Skeletal muscle tissue (tissue), 4 donors: Measurements from ENCODE around the gene SEMA7A. TPM values are rescaled to one million over a fixed set of nuclear protein-coding genes. Genes with fewer than 3 reads are reported as not detected.

Experiments
- H3K27ac ChIP-seq: one replicate; pipeline ENCODE4 v1.7.0; 2013; ENCODE audit warnings: mild to moderate bottlenecking, low read depth, low read length, inconsistent platforms
- H3K27me3 ChIP-seq, 3 donors: one replicate each; pipeline ENCODE4 v1.7.0; 2013; ENCODE audit warnings: low read length in 3 of 3; ENCODE audit not compliant: control insufficient read depth in 3 of 3, insufficient read depth in 3 of 3
- H3K36me3 ChIP-seq, 3 donors: one replicate each; pipeline ENCODE4 v1.7.0; 2013; ENCODE audit warnings: low read length in 3 of 3; ENCODE audit not compliant: control insufficient read depth in 3 of 3, insufficient read depth in 3 of 3
- H3K4me1 ChIP-seq, 3 donors: one replicate each; pipeline ENCODE4 v1.7.0; 2013; ENCODE audit warnings: low read length in 3 of 3, mild to moderate bottlenecking in 3 of 3; ENCODE audit not compliant: control insufficient read depth in 3 of 3, insufficient read depth in 3 of 3
- H3K4me3 ChIP-seq, 3 donors: one replicate each; pipeline ENCODE4 v1.7.0; 2013; ENCODE audit warnings: low read length in 3 of 3
- H3K9ac ChIP-seq, 3 donors: one replicate each; pipeline ENCODE4 v1.7.0; 2013; ENCODE audit warnings: low read length in 3 of 3, mild to moderate bottlenecking in 3 of 3, moderate library complexity in 2 of 3, low read depth in 1 of 3
- H3K9me3 ChIP-seq, 3 donors: one replicate each; pipeline ENCODE4 v1.7.0; 2013; ENCODE audit warnings: low read length in 3 of 3; ENCODE audit not compliant: control insufficient read depth in 3 of 3
- total RNA-seq: library from RNA; depleted of rRNA; stranded (reverse); fragments of >200 nt; gene quantifications from one replicate; pipeline ENCODE4 v1.2.3, GENCODE V29; 2014
- donor health status: Osteomylitis.

Gene SEMA7A
- total RNA-seq, 1 donor from 2014 or later, result 5.2 TPM

- H3K9me3 ChIP-seq, result no peaks in the 10 kb centered on the region
- H3K27ac ChIP-seq, result no peak overlapping the region
- H3K27me3 ChIP-seq, result no peaks in the 10 kb centered on the region
- H3K4me1 ChIP-seq, result peaks cover 0 to 8% (median 0%) of the 10 kb centered on the region in 3 donors
- peaks cover 58 to 78% (median 73%) of the 10 kb centered on the region in 3 donors for H3K36me3 ChIP-seq
- no peak overlapping the region for H3K9ac ChIP-seq
- H3K4me3 ChIP-seq, result no peak overlapping the region
These were observed 18.4 kb upstream of the SEMA7A start for GRCh38 chr15:74451861-74452835.

GRCh38 chr15:74451322-74451721, 17.6 kb upstream of the SEMA7A start:
- Histone ChIP-seq H3K27me3 (no peaks in the 10 kb centered on the region), H3K4me1 (peaks cover 0 to 8% (median 0%) of the 10 kb centered on the region in 3 donors), H3K9me3 (no peaks in the 10 kb centered on the region), H3K27ac (no peak overlapping the region), H3K36me3 (peaks cover 63 to 79% (median 73%) of the 10 kb centered on the region in 3 donors), H3K4me3 (no peak overlapping the region), H3K9ac (no peak overlapping the region)

GRCh38 chr15:74449643-74450205, 16.0 kb upstream of the SEMA7A start:
- no peak overlapping the region for H3K27ac ChIP-seq
- no peak overlapping the region for H3K9ac ChIP-seq
- H3K4me1 ChIP-seq, result peaks cover 0 to 9% (median 0%) of the 10 kb centered on the region in 3 donors
- H3K27me3 ChIP-seq, result no peaks in the 10 kb centered on the region
- peaks cover 76 to 85% (median 81%) of the 10 kb centered on the region in 3 donors for H3K36me3 ChIP-seq
- H3K4me3 ChIP-seq, result no peak overlapping the region
- H3K9me3 ChIP-seq, result no peaks in the 10 kb centered on the region

GRCh38 chr15:74449095-74449494, 15.3 kb upstream of the SEMA7A start:
- no peak overlapping the region for H3K27ac ChIP-seq
- H3K27me3 ChIP-seq, result no peaks in the 10 kb centered on the region
- H3K4me1 ChIP-seq, result peaks cover 0 to 14% (median 0%) of the 10 kb centered on the region in 3 donors
- H3K9me3 ChIP-seq, result no peaks in the 10 kb centered on the region
- H3K36me3 ChIP-seq, result peaks cover 79 to 82% (median 82%) of the 10 kb centered on the region in 3 donors
- no peak overlapping the region for H3K9ac ChIP-seq
- no peak overlapping the region for H3K4me3 ChIP-seq

GRCh38 chr15:74445816-74446763, 12.3 kb upstream of the SEMA7A start:
- no peak overlapping the region for H3K9ac ChIP-seq

GRCh38 chr15:74444106-74445062, 10.6 kb upstream of the SEMA7A start:
- Histone ChIP-seq H3K9me3 (no peaks in the 10 kb centered on the region), H3K9ac (no peak overlapping the region), H3K27ac (no peak overlapping the region), H3K36me3 (peaks cover 41 to 48% (median 48%) of the 10 kb centered on the region in 3 donors), H3K4me1 (peaks cover 3 to 29% (median 23%) of the 10 kb centered on the region in 3 donors), H3K4me3 (no peak overlapping the region), H3K27me3 (no peaks in the 10 kb centered on the region)

More at GRCh38 chr15:74445816-74446763, 12.3 kb upstream of the SEMA7A start:
- Histone ChIP-seq H3K4me1 (peaks cover 3 to 26% (median 19%) of the 10 kb centered on the region in 3 donors), H3K36me3 (peaks cover 58 to 63% (median 61%) of the 10 kb centered on the region in 3 donors), H3K27me3 (no peaks in the 10 kb centered on the region), H3K4me3 (no peak overlapping the region), H3K9me3 (no peaks in the 10 kb centered on the region), H3K27ac (no peak overlapping the region)

- Histone ChIP-seq H3K36me3 (peaks cover 30 to 37% (median 37%) of the 10 kb centered on the region in 3 donors), H3K27me3 (no peaks in the 10 kb centered on the region), H3K27ac (no peak overlapping the region), H3K4me3 (no peak overlapping the region), H3K4me1 (peaks cover 3 to 29% (median 23%) of the 10 kb centered on the region in 3 donors), H3K9ac (no peak overlapping the region), H3K9me3 (no peaks in the 10 kb centered on the region)
These were observed 9.5 kb upstream of the SEMA7A start for GRCh38 chr15:74443100-74443909.

GRCh38 chr15:74442604-74443003, 8.8 kb upstream of the SEMA7A start:
- H3K9me3 ChIP-seq, result no peaks in the 10 kb centered on the region
- peaks cover 3 to 29% (median 23%) of the 10 kb centered on the region in 3 donors for H3K4me1 ChIP-seq
- peaks cover 23 to 30% (median 30%) of the 10 kb centered on the region in 3 donors for H3K36me3 ChIP-seq
- H3K27ac ChIP-seq, result no peak overlapping the region
- H3K4me3 ChIP-seq, result no peak overlapping the region
- H3K9ac ChIP-seq, result peak overlapping the region in 1 of 3 donors; percentile 16
- no peaks in the 10 kb centered on the region for H3K27me3 ChIP-seq
